SU-DHL-6 (cell line): ENCODE data around the gene RCC2.

Experiments
- H2AFZ ChIP-seq: fragments of 200-600 bp; sonication (generic); 2 replicates; pipeline ENCODE4 v1.6.1; 2014; ENCODE audit warnings: low read depth, mild to moderate bottlenecking, moderate library complexity, mixed read lengths, antibody characterized with exemption, low read length; ENCODE audit not compliant: severe bottlenecking
- H3F3A ChIP-seq: fragments of 200-600 bp; shearing (Covaris generic); 2 replicates; pipeline ENCODE4 v1.6.0; 2016; ENCODE audit warnings: antibody characterized with exemption, mild to moderate bottlenecking; ENCODE audit not compliant: insufficient read depth
- H3K27ac ChIP-seq: fragments of 200-600 bp; sonication (generic); 2 replicates; pipeline ENCODE4 v1.5.1; 2016; ENCODE audit warnings: low read depth, mild to moderate bottlenecking, low read length, moderate library complexity, mixed read lengths
- H3K27me3 ChIP-seq: fragments of 200-600 bp; sonication (generic), shearing (Covaris generic); 2 replicates; pipeline ENCODE4 v1.6.0; 2014; ENCODE audit warnings: mild to moderate bottlenecking, low read length
- H3K36me3 ChIP-seq: fragments of 200-600 bp; sonication (generic); 2 replicates; pipeline ENCODE4 v1.6.1; 2014; ENCODE audit warnings: mild to moderate bottlenecking, low read length, mixed read lengths
- H3K4me2 ChIP-seq: fragments of 300-600, 200-600 bp; shearing (Covaris generic), sonication (generic); 2 replicates; pipeline ENCODE4 v1.6.0; 2014; ENCODE audit warnings: low read length, low read depth, mild to moderate bottlenecking; ENCODE audit not compliant: poor library complexity, severe bottlenecking
- H3K4me3 ChIP-seq: fragments of 200-600 bp; sonication (generic); 2 replicates; pipeline ENCODE4 v1.5.1; 2014; ENCODE audit warnings: antibody characterized with exemption, low read length, mild to moderate bottlenecking, mixed read lengths; ENCODE audit not compliant: insufficient read depth, poor library complexity, severe bottlenecking
- H3K79me2 ChIP-seq: fragments of 200-600 bp; sonication (generic); 2 replicates; pipeline ENCODE4 v1.6.1; 2014; ENCODE audit warnings: mild to moderate bottlenecking, low read length, moderate library complexity; ENCODE audit not compliant: insufficient read depth
- H3K9ac ChIP-seq: fragments of 200-600 bp; sonication (generic); 2 replicates; pipeline ENCODE4 v1.7.0; 2014; ENCODE audit warnings: mild to moderate bottlenecking, low read length
- H3K9me2 ChIP-seq: fragments of 200-600 bp; sonication (generic); replicated peaks from 2 replicates; pipeline ENCODE4 v1.6.1; 2014; ENCODE audit warnings: low read length; ENCODE audit not compliant: insufficient read depth
- H3K9me3 ChIP-seq: fragments of 200-600 bp; sonication (generic); 2 replicates; pipeline ENCODE4 v1.6.1; 2014; ENCODE audit warnings: low read length, mixed read lengths; ENCODE audit not compliant: insufficient read depth
- H4K20me1 ChIP-seq: fragments of 200-600 bp; sonication (generic); 2 replicates; pipeline ENCODE4 v1.6.1; 2014; ENCODE audit warnings: low read depth, mild to moderate bottlenecking, antibody characterized with exemption, low read length, moderate library complexity, mixed read lengths
- CTCF ChIP-seq: fragments of 200-600 bp; sonication (generic); IDR thresholded peaks from one replicate; pipeline ENCODE4 v1.5.1; 2017; ENCODE audit warnings: antibody characterized with exemption, mild to moderate bottlenecking, low read length, moderate library complexity; ENCODE audit not compliant: insufficient read depth, poor library complexity, severe bottlenecking
- EZH2phosphoT487 ChIP-seq: fragments of 200-600 bp; sonication (generic), shearing (Covaris generic); conservative IDR thresholded peaks from 2 replicates; pipeline ENCODE4 v1.6.1; 2018; ENCODE audit warnings: mild to moderate bottlenecking, antibody characterized with exemption, low read length, moderate library complexity, mixed read lengths

The RCC2 gene

GRCh38 chr1:17429183-17429582 lies 10.3 kb downstream of the RCC2 start:
- Histone ChIP-seq H4K20me1 (peaks cover 53% of the 10 kb centered on the region), H3K79me2 (peaks cover 74% of the 10 kb centered on the region)

GRCh38 chr1:17427696-17428660 lies 11.5 kb downstream of the RCC2 start:
- 0 out of 2 replicates have a peak, but pooled peaks cover 5% of the 10 kb centered on the region for H3F3A ChIP-seq
- H2AFZ ChIP-seq = no peak overlapping the region
- TF ChIP-seq CTCF = no peak
- no peaks in the 10 kb centered on the region for H3K27me3 ChIP-seq
- no peaks in the 10 kb centered on the region for H3K9me3 ChIP-seq
- no peak overlapping the region for H3K9ac ChIP-seq
- H3K4me3 ChIP-seq = no peak overlapping the region
- peaks cover 47% of the 10 kb centered on the region for H4K20me1 ChIP-seq
- H3K9me2 ChIP-seq = no peaks in the 10 kb centered on the region
- no peak overlapping the region for H3K4me2 ChIP-seq
- H3K36me3 ChIP-seq = peaks cover 28% of the 10 kb centered on the region
- peaks cover 62% of the 10 kb centered on the region for H3K79me2 ChIP-seq
- H3K27ac ChIP-seq = no peak overlapping the region

More at GRCh38 chr1:17429183-17429582, 10.3 kb downstream of the RCC2 start:
- no peaks in the 10 kb centered on the region for H3K9me3 ChIP-seq
- H3K9me2 ChIP-seq = no peaks in the 10 kb centered on the region
- no peak for TF ChIP-seq CTCF
- no peak for TF ChIP-seq EZH2phosphoT487
- no peak overlapping the region for H3K4me3 ChIP-seq
- H2AFZ ChIP-seq = no peak overlapping the region
- H3K36me3 ChIP-seq = peaks cover 29% of the 10 kb centered on the region
- no peaks in the 10 kb centered on the region for H3F3A ChIP-seq
- H3K27ac ChIP-seq = no peak overlapping the region
- no peak overlapping the region for H3K4me2 ChIP-seq
- no peaks in the 10 kb centered on the region for H3K27me3 ChIP-seq
- no peak overlapping the region for H3K9ac ChIP-seq

- Histone ChIP-seq H3K27ac (no peak overlapping the region), H3K9me3 (no peaks in the 10 kb centered on the region), H3K4me3 (no peak overlapping the region), H3K79me2 (peaks cover 45% of the 10 kb centered on the region), H3F3A (peaks cover 12% of the 10 kb centered on the region; the same call in 1 of the 2 replicates), H3K9me2 (no peaks in the 10 kb centered on the region), H2AFZ (no peak overlapping the region), H4K20me1 (peaks cover 44% of the 10 kb centered on the region), H3K27me3 (no peaks in the 10 kb centered on the region), H3K9ac (no peak overlapping the region), H3K4me2 (no peak overlapping the region), H3K36me3 (peaks cover 27% of the 10 kb centered on the region)
- TF ChIP-seq CTCF = no peak
- no peak for TF ChIP-seq EZH2phosphoT487
Observed at GRCh38 chr1:17425806-17426600, 13.5 kb downstream of the RCC2 start.
